ENCODE data around the gene C1QTNF4. TPM values are rescaled to one million over a fixed set of nuclear protein-coding genes. Genes with fewer than 3 reads are reported as not detected.
A peak's percentile ranks its signal among the peaks of the same experiment; 100 is the strongest.

C1QTNF4 gene
- total and polyA plus RNA-seq, 10 of the 15 experiments (the other 5 are each of a cell fraction or from before 2014, with no cell fraction given) = 0.06 TPM; not detected in 9

- TF ChIP-seq USF2 (IDR thresholded peaks at IDR 0.05; ENCODE audit: borderline replicate concordance, low read depth, low read length) = no peak
- TF ChIP-seq RCOR1 (conservative IDR thresholded peaks at IDR 0.05; ENCODE audit: low read depth, low read length) = no peak
- no peak for TF ChIP-seq BCL11A (IDR thresholded peaks at IDR 0.05; ENCODE audit: low read depth, low read length)
- TF ChIP-seq ATF2 (IDR thresholded peaks at IDR 0.05; ENCODE audit: low read length) = no peak
- TF ChIP-seq CREM (IDR thresholded peaks at IDR 0.05; ENCODE audit: low read depth) = no peak
- TF ChIP-seq, protein P1, sequence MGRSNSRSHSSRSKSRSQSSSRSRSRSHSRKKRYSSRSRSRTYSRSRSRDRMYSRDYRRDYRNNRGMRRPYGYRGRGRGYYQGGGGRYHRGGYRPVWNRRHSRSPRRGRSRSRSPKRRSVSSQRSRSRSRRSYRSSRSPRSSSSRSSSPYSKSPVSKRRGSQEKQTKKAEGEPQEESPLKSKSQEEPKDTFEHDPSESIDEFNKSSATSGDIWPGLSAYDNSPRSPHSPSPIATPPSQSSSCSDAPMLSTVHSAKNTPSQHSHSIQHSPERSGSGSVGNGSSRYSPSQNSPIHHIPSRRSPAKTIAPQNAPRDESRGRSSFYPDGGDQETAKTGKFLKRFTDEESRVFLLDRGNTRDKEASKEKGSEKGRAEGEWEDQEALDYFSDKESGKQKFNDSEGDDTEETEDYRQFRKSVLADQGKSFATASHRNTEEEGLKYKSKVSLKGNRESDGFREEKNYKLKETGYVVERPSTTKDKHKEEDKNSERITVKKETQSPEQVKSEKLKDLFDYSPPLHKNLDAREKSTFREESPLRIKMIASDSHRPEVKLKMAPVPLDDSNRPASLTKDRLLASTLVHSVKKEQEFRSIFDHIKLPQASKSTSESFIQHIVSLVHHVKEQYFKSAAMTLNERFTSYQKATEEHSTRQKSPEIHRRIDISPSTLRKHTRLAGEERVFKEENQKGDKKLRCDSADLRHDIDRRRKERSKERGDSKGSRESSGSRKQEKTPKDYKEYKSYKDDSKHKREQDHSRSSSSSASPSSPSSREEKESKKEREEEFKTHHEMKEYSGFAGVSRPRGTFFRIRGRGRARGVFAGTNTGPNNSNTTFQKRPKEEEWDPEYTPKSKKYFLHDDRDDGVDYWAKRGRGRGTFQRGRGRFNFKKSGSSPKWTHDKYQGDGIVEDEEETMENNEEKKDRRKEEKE (IDR thresholded peaks at IDR 0.05) = no peak
- no peak for TF ChIP-seq NFXL1 (IDR thresholded peaks at IDR 0.05; ENCODE audit: borderline replicate concordance)
- TF ChIP-seq, protein P2, sequence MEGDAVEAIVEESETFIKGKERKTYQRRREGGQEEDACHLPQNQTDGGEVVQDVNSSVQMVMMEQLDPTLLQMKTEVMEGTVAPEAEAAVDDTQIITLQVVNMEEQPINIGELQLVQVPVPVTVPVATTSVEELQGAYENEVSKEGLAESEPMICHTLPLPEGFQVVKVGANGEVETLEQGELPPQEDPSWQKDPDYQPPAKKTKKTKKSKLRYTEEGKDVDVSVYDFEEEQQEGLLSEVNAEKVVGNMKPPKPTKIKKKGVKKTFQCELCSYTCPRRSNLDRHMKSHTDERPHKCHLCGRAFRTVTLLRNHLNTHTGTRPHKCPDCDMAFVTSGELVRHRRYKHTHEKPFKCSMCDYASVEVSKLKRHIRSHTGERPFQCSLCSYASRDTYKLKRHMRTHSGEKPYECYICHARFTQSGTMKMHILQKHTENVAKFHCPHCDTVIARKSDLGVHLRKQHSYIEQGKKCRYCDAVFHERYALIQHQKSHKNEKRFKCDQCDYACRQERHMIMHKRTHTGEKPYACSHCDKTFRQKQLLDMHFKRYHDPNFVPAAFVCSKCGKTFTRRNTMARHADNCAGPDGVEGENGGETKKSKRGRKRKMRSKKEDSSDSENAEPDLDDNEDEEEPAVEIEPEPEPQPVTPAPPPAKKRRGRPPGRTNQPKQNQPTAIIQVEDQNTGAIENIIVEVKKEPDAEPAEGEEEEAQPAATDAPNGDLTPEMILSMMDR (IDR thresholded peaks at IDR 0.05 in 2 of 3, conservative IDR thresholded peaks at IDR 0.05 in 1 of 3; ENCODE audit: control insufficient read depth in 2 of 3, extremely low read depth in 1 of 3, insufficient read depth in 1 of 3, low read depth in 3 of 3, low read length in 3 of 3) = peak; percentile 77 to 89 (median 77)
- no peak for TF ChIP-seq CBX5 (IDR thresholded peaks at IDR 0.05; ENCODE audit: low read depth)
- TF ChIP-seq NRF1 (conservative IDR thresholded peaks at IDR 0.05; ENCODE audit: low read depth, low read length) = no peak
- no peak for TF ChIP-seq NR2C2 (IDR thresholded peaks at IDR 0.05; ENCODE audit: borderline replicate concordance, control insufficient read depth, insufficient read length, low read depth)
- TF ChIP-seq, protein P3, sequence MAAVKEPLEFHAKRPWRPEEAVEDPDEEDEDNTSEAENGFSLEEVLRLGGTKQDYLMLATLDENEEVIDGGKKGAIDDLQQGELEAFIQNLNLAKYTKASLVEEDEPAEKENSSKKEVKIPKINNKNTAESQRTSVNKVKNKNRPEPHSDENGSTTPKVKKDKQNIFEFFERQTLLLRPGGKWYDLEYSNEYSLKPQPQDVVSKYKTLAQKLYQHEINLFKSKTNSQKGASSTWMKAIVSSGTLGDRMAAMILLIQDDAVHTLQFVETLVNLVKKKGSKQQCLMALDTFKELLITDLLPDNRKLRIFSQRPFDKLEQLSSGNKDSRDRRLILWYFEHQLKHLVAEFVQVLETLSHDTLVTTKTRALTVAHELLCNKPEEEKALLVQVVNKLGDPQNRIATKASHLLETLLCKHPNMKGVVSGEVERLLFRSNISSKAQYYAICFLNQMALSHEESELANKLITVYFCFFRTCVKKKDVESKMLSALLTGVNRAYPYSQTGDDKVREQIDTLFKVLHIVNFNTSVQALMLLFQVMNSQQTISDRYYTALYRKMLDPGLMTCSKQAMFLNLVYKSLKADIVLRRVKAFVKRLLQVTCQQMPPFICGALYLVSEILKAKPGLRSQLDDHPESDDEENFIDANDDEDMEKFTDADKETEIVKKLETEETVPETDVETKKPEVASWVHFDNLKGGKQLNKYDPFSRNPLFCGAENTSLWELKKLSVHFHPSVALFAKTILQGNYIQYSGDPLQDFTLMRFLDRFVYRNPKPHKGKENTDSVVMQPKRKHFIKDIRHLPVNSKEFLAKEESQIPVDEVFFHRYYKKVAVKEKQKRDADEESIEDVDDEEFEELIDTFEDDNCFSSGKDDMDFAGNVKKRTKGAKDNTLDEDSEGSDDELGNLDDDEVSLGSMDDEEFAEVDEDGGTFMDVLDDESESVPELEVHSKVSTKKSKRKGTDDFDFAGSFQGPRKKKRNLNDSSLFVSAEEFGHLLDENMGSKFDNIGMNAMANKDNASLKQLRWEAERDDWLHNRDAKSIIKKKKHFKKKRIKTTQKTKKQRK (IDR thresholded peaks at IDR 0.05; ENCODE audit: low read depth, low read length) = no peak
- TF ChIP-seq MTA3 (IDR thresholded peaks at IDR 0.05; ENCODE audit: borderline replicate concordance, low read length) = no peak
- TF ChIP-seq LARP7 (IDR thresholded peaks at IDR 0.05) = no peak
- TF ChIP-seq KLF5 (IDR thresholded peaks at IDR 0.05; ENCODE audit: partially characterized antibody) = no peak
- no peak for TF ChIP-seq TCF7 (IDR thresholded peaks at IDR 0.05; ENCODE audit: borderline replicate concordance)
- 0 out of 2 replicates have a peak, but pooled peaks have one; percentile 24 for TF ChIP-seq CREB1 (IDR thresholded peaks at IDR 0.05; ENCODE audit: low read depth)
- no peak for TF ChIP-seq HDAC2 (IDR thresholded peaks at IDR 0.05)
- TF ChIP-seq ZSCAN29 (IDR thresholded peaks at IDR 0.05) = no peak
- TF ChIP-seq CBX3 (IDR thresholded peaks at IDR 0.05; ENCODE audit: borderline replicate concordance, low read depth) = no peak
- no peak for TF ChIP-seq CHD2 (IDR thresholded peaks at IDR 0.05; ENCODE audit: borderline replicate concordance, low read depth, low read length)
Measured at GRCh38 chr11:47616726-47617416, 22.7 kb upstream of the C1QTNF4 start (continued).
